Loucy (cell line): ENCODE results near the gene SAMD9.

Experiments
- CTCF ChIP-seq: fragments of 200-600 bp; sonication (generic); conservative IDR thresholded peaks from 2 replicates; pipeline ENCODE4 v1.5.1; 2014; ENCODE audit warnings: mild to moderate bottlenecking, antibody characterized with exemption, low read length
- EZH2phosphoT487 ChIP-seq: fragments of 200-600 bp; IDR thresholded peaks from 2 replicates; pipeline ENCODE4 v1.6.1; 2018; ENCODE audit warnings: antibody characterized with exemption, mild to moderate bottlenecking, moderate library complexity, borderline replicate concordance

GRCh38 chr7:93060865-93061264, 56.9 kb downstream of the SAMD9 start:
- no peak for TF ChIP-seq CTCF
- no peak for TF ChIP-seq EZH2phosphoT487
